HG03196 (cell line): ENCODE measurements around the gene SHISA7.
"Not testable (repeated sequence)": the region's sequence is repeated elsewhere in the genome, so short reads cannot be mapped to it uniquely, and the experiment has no call there.

Source experiments
- ATAC-seq: cut with Tn5 transposase; IDR thresholded peaks from one replicate; pipeline ENCODE4 v1.9.1; 2021; ENCODE audit not compliant: unreplicated experiment

SHISA7 gene

GRCh38 chr19:55421281-55421680 is 21.8 kb downstream of the SHISA7 start:
- ATAC-seq = not testable (repeated sequence)

- ATAC-seq = no peak
Observed at GRCh38 chr19:55419624-55420236, 23.4 kb downstream of the SHISA7 start.

DNA sequence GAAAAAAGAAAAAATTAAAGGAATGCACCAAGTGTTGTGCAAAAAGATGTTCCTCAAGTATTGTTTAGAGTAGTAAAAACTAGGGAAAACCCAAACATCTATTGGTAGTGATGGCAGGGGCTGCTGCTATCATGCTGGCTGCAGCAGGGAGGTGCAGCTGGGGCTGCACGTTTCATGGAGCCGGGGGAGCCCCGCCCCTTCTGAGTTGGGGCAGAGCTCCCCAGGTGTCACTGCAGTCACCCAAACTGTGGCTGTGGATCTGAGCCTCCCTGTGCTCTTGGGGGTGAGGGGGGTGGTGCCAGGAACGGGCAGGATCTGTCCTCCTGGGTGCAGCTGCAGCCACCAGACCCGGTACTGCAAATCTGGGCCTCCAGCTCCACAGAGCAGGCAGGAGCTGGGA is 24.0 kb downstream of the SHISA7 start:
- no peak for ATAC-seq

GRCh38 chr19:55418185-55418584 is 24.9 kb downstream of the SHISA7 start:
- ATAC-seq = no peak

DNA sequence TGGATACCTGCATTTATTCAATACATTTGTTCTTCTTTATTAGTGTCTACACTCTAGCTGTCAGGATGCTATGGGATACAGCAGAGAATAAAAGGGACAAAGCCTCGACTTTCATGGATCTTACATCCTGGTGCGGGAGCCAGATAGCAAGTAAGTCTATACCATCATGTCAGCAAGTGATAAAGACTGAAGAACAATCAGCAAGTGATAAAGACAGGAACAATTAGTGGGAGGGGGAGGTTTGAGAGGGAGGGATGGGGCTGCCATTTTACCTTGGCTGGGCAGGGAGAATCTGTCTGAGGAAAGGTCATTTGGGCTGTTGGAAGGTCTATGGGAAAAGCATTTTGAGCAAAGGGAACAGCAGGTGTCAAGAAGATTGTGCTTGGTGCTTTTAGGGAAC is 32.9 kb downstream of the SHISA7 start:
- no peak for ATAC-seq

GRCh38 chr19:55409179-55409578 is 33.9 kb downstream of the SHISA7 start:
- not testable (repeated sequence) for ATAC-seq

DNA sequence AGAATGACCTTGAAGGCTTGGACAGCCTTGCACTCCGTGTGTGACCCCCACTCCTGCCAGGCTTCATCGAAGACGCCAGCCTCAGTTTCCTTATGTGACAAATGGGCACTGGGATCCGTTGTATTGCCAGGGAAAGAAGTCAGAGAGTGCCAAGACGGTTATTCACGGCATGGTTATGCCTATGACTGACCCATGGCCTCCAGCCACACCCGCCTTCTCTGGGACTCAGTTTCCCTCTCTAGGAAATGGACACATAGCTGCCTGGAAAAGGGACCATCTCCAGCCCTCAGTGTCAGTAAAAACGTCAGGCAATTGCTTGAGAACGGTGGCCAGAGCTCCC is 34.6 kb downstream of the SHISA7 start:
- no peak for ATAC-seq

DNA sequence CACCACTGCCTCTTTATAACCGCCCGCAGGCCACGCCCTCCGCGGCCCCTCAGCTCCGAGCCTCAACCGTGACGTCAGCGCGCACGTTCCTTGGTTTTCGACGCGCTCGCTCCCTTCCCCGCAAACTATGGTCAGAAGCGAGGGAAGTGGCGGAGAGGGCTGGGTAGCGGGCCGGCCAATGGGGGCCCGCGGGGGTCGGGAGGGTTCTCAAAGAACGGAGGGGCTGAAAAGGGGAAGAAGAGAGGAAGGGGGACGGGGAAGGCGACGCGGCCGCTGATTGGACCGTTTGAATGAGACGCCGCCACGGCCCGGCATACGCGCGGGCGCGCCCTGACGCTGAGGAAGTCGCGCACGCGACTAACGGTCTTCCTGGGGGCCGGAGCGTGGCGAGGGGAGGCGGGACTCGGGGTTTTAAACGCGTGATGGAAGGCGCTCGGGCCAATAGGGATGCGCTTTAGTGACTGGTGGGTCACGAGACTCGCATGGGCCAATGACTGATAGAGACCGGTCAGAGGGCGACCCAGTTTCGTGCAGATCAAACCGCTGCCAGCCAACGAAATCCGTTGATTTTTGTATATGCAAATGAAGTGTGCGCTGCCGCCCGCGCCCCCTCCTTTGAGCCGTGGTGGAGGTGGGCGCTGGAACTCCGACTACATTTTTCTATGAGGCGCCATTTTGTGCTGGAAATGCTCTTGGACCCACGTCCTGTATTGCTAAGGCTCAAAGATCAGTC is 35.1 kb downstream of the SHISA7 start:
- ATAC-seq = peak; percentile 85

DNA sequence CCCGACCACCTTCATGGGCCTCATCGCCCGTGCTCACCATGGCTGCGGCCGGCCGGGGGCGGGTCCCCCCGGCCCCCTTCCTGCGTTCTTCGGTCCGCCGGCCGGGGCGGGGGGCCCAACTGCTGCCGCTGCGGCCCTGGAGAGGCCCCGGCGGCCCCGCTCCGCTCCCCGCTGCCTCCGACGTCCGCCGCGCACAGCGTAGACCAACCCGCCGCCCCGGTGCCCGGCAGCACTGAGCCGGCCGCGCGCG is 35.6 kb downstream of the SHISA7 start, which contains the start of gene UBE2S:
TSS of gene UBE2S (minus strand) at position 239 of the 250 bp plus-strand sequence. CDS start at position 40, 199 bp downstream.
- ATAC-seq = not testable (repeated sequence)

- peak; percentile 11 for ATAC-seq
Observed at GRCh38 chr19:55406826-55407549, 36.1 kb downstream of the SHISA7 start.

- no peak for ATAC-seq
Observed at GRCh38 chr19:55406091-55406825, 36.8 kb downstream of the SHISA7 start.

GRCh38 chr19:55405638-55406037 is 37.5 kb downstream of the SHISA7 start:
- ATAC-seq = no peak

DNA sequence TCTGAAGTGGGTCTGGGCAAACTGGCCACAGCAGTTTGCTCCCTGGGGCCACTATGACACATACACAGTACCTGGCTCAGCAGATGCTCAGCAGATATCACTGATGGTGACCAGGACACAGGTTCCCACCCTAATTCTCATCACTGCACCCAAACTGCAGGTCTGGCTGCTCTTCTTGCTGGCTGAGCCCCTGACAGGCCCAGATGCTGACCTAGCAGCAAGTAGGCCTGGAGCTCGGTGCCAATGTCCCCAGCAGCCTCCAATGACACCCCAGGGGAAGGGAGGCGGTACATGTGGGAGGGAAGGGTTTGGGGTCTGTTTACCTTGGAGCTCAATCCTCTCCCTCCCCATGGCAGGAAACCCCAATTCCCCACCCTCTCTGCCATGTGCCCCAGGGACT is 40.6 kb downstream of the SHISA7 start:
- no peak for ATAC-seq

DNA sequence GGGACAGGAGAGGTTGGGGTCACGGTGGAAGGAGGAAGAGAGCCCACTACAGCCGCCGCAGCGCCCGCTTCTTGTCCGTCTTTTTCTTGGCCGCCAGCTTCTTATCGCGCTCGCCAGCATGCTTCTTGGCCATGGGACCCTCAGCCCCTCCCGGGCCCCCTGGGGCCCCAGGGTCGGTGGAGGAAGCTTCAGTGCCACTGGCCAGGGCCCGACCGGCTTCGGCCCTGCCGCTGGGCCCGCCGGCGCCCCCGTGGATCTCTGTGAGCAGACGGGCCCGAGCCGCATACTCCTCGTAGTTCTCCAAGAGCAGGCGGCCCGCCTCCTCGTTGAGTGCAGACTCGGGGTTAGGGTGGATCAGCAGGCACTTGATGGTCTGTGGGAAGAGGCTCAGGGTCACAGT is 41.7 kb downstream of the SHISA7 start:
- ATAC-seq = not testable (repeated sequence)

DNA sequence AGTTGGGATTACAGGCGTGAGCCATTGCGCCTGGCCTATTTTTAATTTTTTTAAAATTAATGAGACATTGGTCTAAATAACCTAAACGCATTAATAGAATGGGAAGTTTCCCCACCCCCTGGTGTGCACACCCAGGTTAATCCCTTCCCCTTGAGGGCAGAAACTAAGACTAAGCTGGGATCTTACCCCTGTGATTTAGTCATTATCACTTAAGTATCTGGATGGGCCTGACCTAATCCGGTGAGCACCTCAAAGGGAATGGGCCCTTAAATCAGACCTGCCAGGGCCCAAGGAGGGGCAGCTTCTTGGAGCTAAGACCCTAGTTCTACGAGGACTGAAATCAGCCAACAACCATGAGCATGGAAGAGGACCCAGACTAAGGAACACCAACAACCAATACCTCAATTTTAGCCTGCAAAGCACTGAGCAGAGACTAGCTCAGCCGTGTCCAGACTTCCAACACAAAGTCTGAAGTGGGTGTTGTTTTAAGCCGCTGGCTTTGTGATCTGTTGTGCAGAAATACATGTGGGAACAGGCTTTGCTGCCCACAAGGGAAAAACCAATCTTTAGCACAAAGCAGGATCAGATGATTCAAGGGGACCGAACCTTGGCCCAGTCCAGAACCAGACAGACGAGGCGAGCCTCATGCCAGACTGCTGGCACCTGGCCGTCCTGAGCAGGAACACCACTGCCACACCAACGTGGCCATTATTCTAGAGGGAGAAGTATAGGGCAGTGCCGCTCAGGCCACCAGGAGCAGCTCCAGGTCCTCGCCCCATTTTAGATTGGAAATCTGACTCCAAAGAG is 42.6 kb downstream of the SHISA7 start:
- ATAC-seq = no peak

- no peak for ATAC-seq
Observed at GRCh38 chr19:55398200-55398925, 44.7 kb downstream of the SHISA7 start.

- ATAC-seq = no peak
Observed at GRCh38 chr19:55392820-55393761, 50.0 kb downstream of the SHISA7 start.

DNA sequence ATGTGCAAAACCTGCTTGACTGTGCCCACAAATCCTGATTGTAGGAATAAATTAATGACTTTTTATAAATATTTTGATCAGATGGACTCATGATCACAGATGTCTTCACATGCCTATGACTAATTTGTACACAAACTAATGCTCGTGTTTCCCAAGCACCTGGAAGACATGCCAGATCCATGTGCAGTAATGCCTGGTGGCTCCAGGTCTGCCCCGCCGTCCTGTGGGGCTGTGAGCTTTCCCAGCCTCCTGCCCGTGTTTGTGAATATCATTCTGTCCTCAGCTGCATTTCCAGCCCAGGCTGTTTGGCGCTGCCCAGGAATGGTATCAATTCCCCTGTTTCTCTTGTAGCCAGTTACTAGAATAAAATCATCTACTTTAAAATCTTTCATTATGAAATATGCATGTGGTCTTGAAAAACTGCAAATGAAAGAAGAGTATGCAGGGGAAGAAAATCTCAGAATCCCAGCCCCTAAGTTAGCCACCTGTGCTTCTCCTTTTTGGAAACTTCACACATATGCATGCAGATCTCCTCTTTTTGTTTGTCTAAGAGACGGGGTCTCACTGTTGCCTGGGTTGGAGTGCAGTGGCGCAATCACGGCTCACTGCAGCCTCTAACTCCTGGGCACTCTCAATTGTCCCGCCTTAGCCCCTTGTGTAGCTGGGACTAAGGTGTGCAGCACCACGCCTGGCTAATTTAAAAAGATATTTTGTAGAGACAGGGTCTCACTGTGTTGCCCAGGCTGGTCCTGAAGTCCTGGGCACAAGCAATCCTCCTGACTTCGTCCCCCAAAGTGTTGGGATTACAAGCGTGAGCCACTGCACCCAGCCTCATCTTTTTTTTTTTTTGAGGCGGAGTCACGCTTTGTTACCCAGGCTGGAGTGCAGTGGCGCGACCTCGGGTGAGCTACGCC is 51.1 kb downstream of the SHISA7 start:
- ATAC-seq = no peak
